ENCODE results near the gene CSPG5. TPM values are rescaled to one million over a fixed set of nuclear protein-coding genes. Genes with fewer than 3 reads are reported as not detected.

Gene CSPG5
- polyA plus RNA-seq, 2 of the 4 experiments (the other 2 are of a cell fraction): 0.14 to 0.93 TPM

GRCh38 chr3:47613722-47614121 lies 35.1 kb upstream of the CSPG5 start:
- peaks cover 11% of the 10 kb centered on the region; the same call in 1 of the 3 replicates for H3K4me1 ChIP-seq
- ChIA-PET CTCF (interaction anchor here (0.5 to 1.5 kb wide), 3 partner anchors 10 to 574 kb away, joined by 3 to 4 read pairs (median 4); no protein-coding TSS in a partner anchor), POLR2A (no interaction called here)
- no peak for TF ChIP-seq MYC (IDR thresholded peaks at IDR 0.05; ENCODE audit: borderline replicate concordance, low read length)
- TF ChIP-seq NPAS2 (CRISPR knock-in tag; IDR thresholded peaks at IDR 0.05; ENCODE audit: borderline replicate concordance): no peak
- no peak for TF ChIP-seq POLR2AphosphoS2 (conservative IDR thresholded peaks at IDR 0.05; ENCODE audit: low read length)
- no peak for TF ChIP-seq ATOH8 (CRISPR knock-in tag; IDR thresholded peaks at IDR 0.05; ENCODE audit: low read depth)
- TF ChIP-seq NR3C1 (IDR thresholded peaks at IDR 0.05): no peak
- no peak for TF ChIP-seq CEBPB (IDR thresholded peaks at IDR 0.05)
- TF ChIP-seq GATA3 (IDR thresholded peaks at IDR 0.05; ENCODE audit: borderline replicate concordance): no peak
- no peak for TF ChIP-seq CHD4 (IDR thresholded peaks at IDR 0.05; ENCODE audit: borderline replicate concordance)
- TF ChIP-seq BCL3 (IDR thresholded peaks at IDR 0.05): no peak
- no peak for TF ChIP-seq RNF2 (IDR thresholded peaks at IDR 0.05; ENCODE audit: borderline replicate concordance, low read depth)
- TF ChIP-seq, protein P1, sequence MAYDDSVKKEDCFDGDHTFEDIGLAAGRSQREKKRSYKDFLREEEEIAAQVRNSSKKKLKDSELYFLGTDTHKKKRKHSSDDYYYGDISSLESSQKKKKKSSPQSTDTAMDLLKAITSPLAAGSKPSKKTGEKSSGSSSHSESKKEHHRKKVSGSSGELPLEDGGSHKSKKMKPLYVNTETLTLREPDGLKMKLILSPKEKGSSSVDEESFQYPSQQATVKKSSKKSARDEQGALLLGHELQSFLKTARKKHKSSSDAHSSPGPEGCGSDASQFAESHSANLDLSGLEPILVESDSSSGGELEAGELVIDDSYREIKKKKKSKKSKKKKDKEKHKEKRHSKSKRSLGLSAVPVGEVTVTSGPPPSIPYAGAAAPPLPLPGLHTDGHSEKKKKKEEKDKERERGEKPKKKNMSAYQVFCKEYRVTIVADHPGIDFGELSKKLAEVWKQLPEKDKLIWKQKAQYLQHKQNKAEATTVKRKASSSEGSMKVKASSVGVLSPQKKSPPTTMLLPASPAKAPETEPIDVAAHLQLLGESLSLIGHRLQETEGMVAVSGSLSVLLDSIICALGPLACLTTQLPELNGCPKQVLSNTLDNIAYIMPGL (CRISPR knock-in tag; IDR thresholded peaks at IDR 0.05; ENCODE audit: borderline replicate concordance): no peak
- no peak for TF ChIP-seq USF2 (IDR thresholded peaks at IDR 0.05)
- TF ChIP-seq SREBF2 (IDR thresholded peaks at IDR 0.05): no peak
- no peak for TF ChIP-seq EP300 (IDR thresholded peaks at IDR 0.05)
- TF ChIP-seq EHF (CRISPR knock-in tag; IDR thresholded peaks at IDR 0.05): no peak
- no peak overlapping the region for H3K4me3 ChIP-seq
- ATAC-seq (no peak), FAIRE-seq (no peak), DNase-seq (ENCODE audit: low read depth in 1 of 2, low spot score in 1 of 2) (no peak)
- H3K27ac ChIP-seq: no peak overlapping the region
- no peaks in the 10 kb centered on the region for H3K9me3 ChIP-seq
- WGBS (ENCODE audit: missing lambda C conversion rate): 85% methylated on average over 4 of the region's 4 CpGs
- H3K4me2 ChIP-seq: no peak overlapping the region

DNA sequence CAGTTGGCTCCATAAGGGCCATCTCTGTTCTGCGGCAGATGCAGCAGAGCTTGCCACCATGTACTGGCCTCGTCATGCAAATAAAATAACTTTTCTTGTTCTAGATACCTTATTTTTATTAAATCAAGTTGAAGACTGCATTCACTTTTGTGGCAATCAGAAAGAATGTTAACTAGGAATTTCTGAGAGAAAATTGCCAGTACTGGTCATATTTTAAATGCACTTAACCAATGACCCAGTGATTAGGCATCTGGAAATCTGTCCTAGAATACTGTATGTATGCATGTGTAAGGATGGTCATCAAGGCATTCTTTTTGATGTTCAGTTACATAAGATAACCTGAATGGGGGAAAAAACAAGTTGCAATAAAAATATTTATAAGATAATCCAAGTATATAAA lies 34.2 kb upstream of the CSPG5 start:
- FAIRE-seq: no peak
- no peak for TF ChIP-seq RNF2 (IDR thresholded peaks at IDR 0.05; ENCODE audit: borderline replicate concordance, low read depth)
- TF ChIP-seq BCL3 (IDR thresholded peaks at IDR 0.05): no peak
- no peak for TF ChIP-seq CHD4 (IDR thresholded peaks at IDR 0.05; ENCODE audit: borderline replicate concordance)
- no peak for TF ChIP-seq ATOH8 (CRISPR knock-in tag; IDR thresholded peaks at IDR 0.05; ENCODE audit: low read depth)
- no peak for TF ChIP-seq ZNF302 (CRISPR knock-in tag; IDR thresholded peaks at IDR 0.05)
- no peak for TF ChIP-seq CBX2 (IDR thresholded peaks at IDR 0.05; ENCODE audit: borderline replicate concordance, low read depth)
- TF ChIP-seq REST (IDR thresholded peaks at IDR 0.05): no peak
- no peak for TF ChIP-seq SREBF2 (IDR thresholded peaks at IDR 0.05)
- no peak for TF ChIP-seq HDAC2 (IDR thresholded peaks at IDR 0.05)
- TF ChIP-seq JUN (IDR thresholded peaks at IDR 0.05): no peak
- TF ChIP-seq NFE2L2 (conservative IDR thresholded peaks at IDR 0.05; ENCODE audit: low read length): no peak
- TF ChIP-seq HOXA7 (CRISPR knock-in tag; IDR thresholded peaks at IDR 0.05): no peak
- H3K4me1 ChIP-seq: peaks cover 11% of the 10 kb centered on the region; the same call in 1 of the 3 replicates
- no peak for ATAC-seq
- CTCF ChIA-PET: interaction anchor here (1.5 kb wide), 1 partner anchor 14 kb away, joined by 4 read pairs; no protein-coding TSS in a partner anchor
- H3K27ac ChIP-seq: no peak overlapping the region
- no peak overlapping the region for H3K4me2 ChIP-seq
- POLR2A ChIA-PET: interaction anchor here (1.1 kb wide), 1 partner anchor 9 kb away, joined by 3 read pairs; no protein-coding TSS in a partner anchor
- no peak for DNase-seq (ENCODE audit: low read depth in 1 of 2, low spot score in 1 of 2)
- no peaks in the 10 kb centered on the region for H3K9me3 ChIP-seq
- no peak overlapping the region for H3K4me3 ChIP-seq
- WGBS (ENCODE audit: missing lambda C conversion rate): 96% methylated on average over 2 of the region's 2 CpGs

All from A549 (cell line).